MCF 10A (cell line): ENCODE measurements around the gene SLC12A9. TPM values are rescaled to one million over a fixed set of nuclear protein-coding genes. Genes with fewer than 3 reads are reported as not detected.
"Not testable (repeated sequence)": the region's sequence is repeated elsewhere in the genome, so short reads cannot be mapped to it uniquely, and the experiment has no call there.

Experiments used
- BruUV-seq: library from RNA; stranded (reverse); fragments of 400-500 nt; replicated peaks from 2 replicates; lab custom pipeline; 2021; lab: Mats Ljungman, UMichigan
- CTCF ChIA-PET: fragments of 300-600 bp; sonication (Branson Sonifier 250); formaldehyde crosslinking; extraction: SDS; loops from one replicate; lab custom pipeline; 2021; ENCODE audit warnings: antibody characterized with exemption, inconsistent platforms; lab: Yijun Ruan, JAX
- POLR2A ChIA-PET: fragments of 300-600, 350-650 bp; sonication (Branson Sonifier 250); formaldehyde crosslinking; extraction: SDS; loops from one replicate; lab custom pipeline; 2020; ENCODE audit warnings: antibody characterized with exemption, inconsistent platforms; lab: Yijun Ruan, JAX
- DNase-seq: peaks from one replicate; pipeline ENCODE4 v3.0.0-alpha.2; 2018; ENCODE audit not compliant: unreplicated experiment
- H3K27ac Mint-ChIP-seq: one replicate; pipeline ENCODE4 v1.8.0; 2022; ENCODE audit warnings: mild to moderate bottlenecking, low read depth, mixed read lengths; ENCODE audit not compliant: unreplicated experiment
- H3K27me3 Mint-ChIP-seq: one replicate; pipeline ENCODE4 v1.8.0; 2022; ENCODE audit warnings: mixed read lengths; ENCODE audit not compliant: insufficient read depth, unreplicated experiment
- H3K36me3 Mint-ChIP-seq: one replicate; pipeline ENCODE4 v1.8.0; 2022; ENCODE audit warnings: mild to moderate bottlenecking, moderate library complexity, mixed read lengths; ENCODE audit not compliant: insufficient read depth, unreplicated experiment
- H3K4me1 Mint-ChIP-seq: one replicate; pipeline ENCODE4 v1.8.0; 2022; ENCODE audit warnings: mixed read lengths; ENCODE audit not compliant: insufficient read depth, unreplicated experiment
- H3K4me3 Mint-ChIP-seq: one replicate; pipeline ENCODE4 v1.8.0; 2022; ENCODE audit warnings: mild to moderate bottlenecking, moderate library complexity, mixed read lengths; ENCODE audit not compliant: unreplicated experiment
- H3K9me3 Mint-ChIP-seq: one replicate; pipeline ENCODE4 v1.8.0; 2022; ENCODE audit warnings: mixed read lengths; ENCODE audit not compliant: unreplicated experiment
- CTCF ChIP-seq: fragments of 200-600 bp; IDR thresholded peaks from one replicate; pipeline ENCODE4 v1.8.0; 2022; ENCODE audit warnings: antibody characterized with exemption, mild to moderate bottlenecking; ENCODE audit not compliant: unreplicated experiment
- intact Hi-C: fragments of 100-400 bp; cut with micrococcal nuclease; formaldehyde crosslinking; loops from 2 replicates; pipeline ENCODE4 v1.14.1; 2022
- total RNA-seq: library from RNA; stranded (reverse); gene quantifications from 2 replicates; pipeline ENCODE4 v1.2.3, GENCODE V29; 2022

Gene SLC12A9
- total RNA-seq, 1 experiment from 2014 or later = 19.2 TPM

GRCh38 chr7:100811480-100811879 is 41.0 kb upstream of the SLC12A9 start:
- peaks cover 100% of the 10 kb centered on the region for H3K36me3 Mint-ChIP-seq
- no peak overlapping the region for H3K4me3 Mint-ChIP-seq
- ChIA-PET CTCF (interaction anchor here (0.7 to 1.5 kb wide), 3 partner anchors 106 to 1246 kb away, joined by 3 read pairs; no protein-coding TSS in a partner anchor), POLR2A (no interaction called here)
- peaks cover 6% of the 10 kb centered on the region for H3K4me1 Mint-ChIP-seq
- DNase-seq = no peak
- no peaks in the 10 kb centered on the region for H3K9me3 Mint-ChIP-seq
- H3K27me3 Mint-ChIP-seq = no peaks in the 10 kb centered on the region
- BruUV-seq = no TSS peak
- no peak overlapping the region for H3K27ac Mint-ChIP-seq
- intact Hi-C loops = no loop called here
- no peak for TF ChIP-seq CTCF

GRCh38 chr7:100812729-100813128 is 39.8 kb upstream of the SLC12A9 start:
- peaks cover 100% of the 10 kb centered on the region for H3K36me3 Mint-ChIP-seq
- no peak overlapping the region for H3K27ac Mint-ChIP-seq
- no peak overlapping the region for H3K4me3 Mint-ChIP-seq
- ChIA-PET POLR2A (interaction anchor here (0.6 to 5.9 kb wide), 2 partner anchors 10 to 19 kb away, joined by 3 to 29 read pairs; no protein-coding TSS in a partner anchor), CTCF (interaction anchor here (0.6 kb wide), 1 partner anchor 12 kb away, joined by 3 read pairs; no protein-coding TSS in a partner anchor)
- peaks cover 4% of the 10 kb centered on the region for H3K4me1 Mint-ChIP-seq
- no peak for DNase-seq
- BruUV-seq = no TSS peak
- intact Hi-C loops = no loop called here
- no peaks in the 10 kb centered on the region for H3K9me3 Mint-ChIP-seq
- no peaks in the 10 kb centered on the region for H3K27me3 Mint-ChIP-seq
- no peak for TF ChIP-seq CTCF

- ChIA-PET CTCF (interaction anchor here (1.0 kb wide), 1 partner anchor 35 kb away, joined by 3 read pairs; no protein-coding TSS in a partner anchor), POLR2A (interaction anchor here (0.9 to 5.9 kb wide), 2 partner anchors 13 to 36 kb away, joined by 6 to 29 read pairs; partner anchors contain the start of gene SLC12A9)
- intact Hi-C loops = not testable (repeated sequence)
Measured at GRCh38 chr7:100816515-100816914, 36.0 kb upstream of the SLC12A9 start.

GRCh38 chr7:100817097-100817496 is 35.4 kb upstream of the SLC12A9 start:
- no peak for TF ChIP-seq CTCF
- ChIA-PET CTCF (interaction anchor here (0.6 to 1.3 kb wide), 3 partner anchors 9 to 35 kb away, joined by 3 read pairs; no protein-coding TSS in a partner anchor), POLR2A (interaction anchor here (5.9 kb wide), 1 partner anchor 14 kb away, joined by 29 read pairs; no protein-coding TSS in a partner anchor)
- DNase-seq = no peak
- intact Hi-C loops = no loop called here
- Mint-ChIP-seq H3K36me3 (peaks cover 100% of the 10 kb centered on the region), H3K27me3 (no peaks in the 10 kb centered on the region), H3K4me3 (no peak overlapping the region), H3K27ac (no peak overlapping the region), H3K4me1 (no peaks in the 10 kb centered on the region), H3K9me3 (no peaks in the 10 kb centered on the region)
- no TSS peak for BruUV-seq

More at GRCh38 chr7:100816515-100816914, 36.0 kb upstream of the SLC12A9 start:
- not testable (repeated sequence) for DNase-seq, H3K27ac Mint-ChIP-seq, H3K4me1 Mint-ChIP-seq, H3K27me3 Mint-ChIP-seq, BruUV-seq, H3K4me3 Mint-ChIP-seq, H3K9me3 Mint-ChIP-seq
- H3K36me3 Mint-ChIP-seq = peaks cover 100% of the 10 kb centered on the region
